Measurements from ENCODE around the gene PIGN.
"Not testable (repeated sequence)": the region's sequence is repeated elsewhere in the genome, so short reads cannot be mapped to it uniquely, and the experiment has no call there.

The PIGN gene

DNA sequence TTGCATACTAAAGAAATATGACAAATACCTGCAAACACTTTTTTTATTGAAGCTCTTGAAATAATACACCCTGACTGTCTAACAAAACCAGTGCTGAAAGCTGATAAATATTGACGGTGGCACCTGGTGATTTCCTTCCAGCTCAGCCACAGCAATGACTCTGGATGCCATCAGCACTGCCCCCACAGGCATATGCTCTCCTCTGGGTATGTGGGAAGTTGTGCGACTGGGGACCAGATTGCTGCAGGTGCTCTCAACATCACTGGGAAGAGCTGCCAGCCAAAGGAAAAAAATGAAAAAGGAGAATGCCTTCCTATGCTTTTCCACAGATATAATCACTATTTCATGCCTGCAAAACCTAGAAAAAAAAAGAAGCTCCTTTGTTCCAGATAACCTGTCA, 141.5 kb downstream of the PIGN start:
- no peak for DNase-seq

DNA sequence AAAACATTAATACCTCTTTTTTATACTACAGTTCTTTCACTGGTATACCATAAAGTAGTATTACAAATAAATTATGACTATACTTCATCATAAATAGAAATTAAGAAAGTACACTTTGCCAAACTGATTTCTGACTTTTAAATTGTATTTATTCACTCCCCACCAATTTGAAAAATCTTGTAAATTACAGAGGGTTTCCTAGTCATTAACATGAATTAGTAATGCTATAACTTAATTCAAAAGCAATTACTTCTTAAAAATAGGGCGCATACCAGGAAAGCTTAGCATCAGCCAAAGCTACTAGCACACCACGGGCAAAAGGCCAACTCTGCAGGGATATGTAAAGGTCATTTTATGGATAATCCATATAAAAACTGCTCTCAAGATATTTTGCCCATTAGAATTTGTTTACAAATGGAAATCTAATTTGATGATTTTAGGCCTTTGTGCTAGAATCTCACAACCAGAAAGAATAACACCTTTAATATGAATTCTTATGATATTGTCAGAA, 142.3 kb downstream of the PIGN start:
- DNase-seq, result no peak

DNA sequence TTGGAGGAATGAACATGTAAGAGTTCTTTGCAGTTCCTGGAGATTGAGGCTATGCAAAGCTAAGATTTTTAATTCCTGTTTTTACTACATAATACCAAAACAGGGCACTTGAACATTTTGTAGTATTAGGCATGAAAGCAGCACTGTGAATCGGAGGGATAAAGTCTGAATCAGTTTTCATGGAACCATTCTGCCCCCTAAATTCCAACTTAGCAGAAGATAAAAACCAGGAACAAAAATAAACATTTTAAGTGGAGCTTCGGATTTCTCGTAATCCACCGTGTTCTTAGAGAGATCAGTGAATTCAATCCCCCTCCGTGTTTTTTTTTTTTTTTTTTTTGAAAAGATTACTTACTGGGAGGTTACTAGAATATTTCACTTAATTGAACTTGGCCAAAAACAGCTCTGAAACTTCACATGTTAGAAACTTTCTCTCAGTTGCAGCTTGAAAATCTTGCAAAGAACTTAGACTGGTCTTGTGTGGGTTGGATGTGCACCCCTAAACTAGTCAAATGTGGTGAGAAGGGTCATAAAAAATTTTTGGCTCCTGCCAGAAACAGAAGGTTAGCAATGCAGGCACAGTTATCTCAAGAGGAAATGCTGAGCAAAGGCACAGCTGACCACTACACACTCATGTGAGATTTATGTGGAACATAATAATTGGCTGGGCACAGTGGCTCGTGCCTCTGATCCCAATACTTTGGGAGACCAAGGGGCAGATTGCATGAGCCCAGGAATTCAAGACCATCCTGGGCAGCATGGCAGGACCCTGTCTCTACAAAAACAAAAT, 148.7 kb downstream of the PIGN start:
- DNase-seq, result no peak

DNA sequence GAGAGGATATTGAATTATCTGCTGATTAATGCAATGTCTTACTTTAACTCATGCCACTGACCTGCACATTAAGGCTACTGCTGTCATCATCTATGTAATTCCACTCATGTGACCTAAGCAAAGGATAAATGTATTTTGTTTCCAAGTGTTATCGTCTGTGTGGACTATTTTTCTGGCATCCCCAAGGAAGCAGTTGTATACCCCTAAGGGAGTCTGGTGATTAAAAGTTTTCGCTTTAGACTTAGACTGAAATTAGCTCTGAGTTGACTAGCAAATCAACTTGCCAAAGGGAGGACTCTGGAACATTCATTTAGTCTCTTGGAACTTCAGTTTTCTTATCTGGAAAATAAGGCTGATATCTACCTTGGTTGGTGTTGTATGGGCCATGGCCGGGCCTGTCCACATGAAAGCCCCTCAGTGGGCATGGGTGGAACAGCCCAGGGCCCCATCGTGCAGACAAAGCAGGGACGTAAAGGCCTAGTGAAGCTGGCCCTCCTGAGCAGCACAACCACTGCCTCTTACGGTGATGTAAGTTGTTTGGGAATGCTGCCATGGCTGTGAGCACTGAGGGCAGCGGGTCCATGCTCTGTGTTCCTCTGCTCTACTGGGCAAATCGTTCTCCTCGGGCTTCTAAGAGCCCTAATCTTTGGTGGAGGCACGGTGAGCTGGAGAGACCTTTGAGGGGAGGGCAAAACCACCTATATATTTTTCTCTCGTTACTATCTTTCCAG, 149.7 kb downstream of the PIGN start:
- DNase-seq, result no peak

DNA sequence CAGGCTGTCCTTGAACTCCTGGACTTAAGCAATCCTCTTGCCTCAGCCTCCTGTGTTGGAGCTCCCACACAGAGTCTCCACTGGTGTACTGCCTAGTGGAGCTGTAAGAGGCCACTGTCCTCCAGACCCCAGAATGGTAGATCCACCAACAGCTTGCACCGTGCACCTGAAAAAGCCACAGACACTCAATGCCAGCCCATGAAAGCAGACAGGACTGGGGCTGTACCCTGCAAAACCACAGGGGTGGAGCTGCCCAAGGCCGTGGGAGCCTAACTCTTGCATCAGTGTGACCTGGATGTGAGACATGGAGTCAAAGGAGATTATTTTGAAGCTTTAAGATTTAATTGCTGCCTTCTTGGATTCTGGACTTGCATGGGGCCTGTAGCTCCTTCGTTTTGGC, 152.6 kb downstream of the PIGN start:
- not testable (repeated sequence) for DNase-seq

DNA sequence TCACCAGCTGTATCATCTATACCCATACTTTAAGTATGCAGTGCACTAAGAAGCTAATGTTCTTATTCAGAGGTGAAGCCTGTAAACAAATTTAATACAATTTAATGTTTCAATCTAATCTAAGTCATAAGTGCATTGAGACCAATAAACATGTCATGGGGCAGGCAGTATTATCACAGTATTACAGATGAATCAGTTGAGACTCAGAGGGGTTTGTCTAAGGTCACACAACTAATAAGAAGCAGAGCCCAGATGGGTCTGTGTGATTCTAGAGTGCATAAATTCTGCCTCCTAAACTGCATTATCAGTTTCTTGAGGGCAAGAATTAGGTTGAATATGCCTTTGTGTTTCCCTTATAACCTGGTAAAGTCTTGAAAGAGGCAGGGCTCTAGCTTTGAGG, 153.1 kb downstream of the PIGN start:
- DNase-seq, result no peak

DNA sequence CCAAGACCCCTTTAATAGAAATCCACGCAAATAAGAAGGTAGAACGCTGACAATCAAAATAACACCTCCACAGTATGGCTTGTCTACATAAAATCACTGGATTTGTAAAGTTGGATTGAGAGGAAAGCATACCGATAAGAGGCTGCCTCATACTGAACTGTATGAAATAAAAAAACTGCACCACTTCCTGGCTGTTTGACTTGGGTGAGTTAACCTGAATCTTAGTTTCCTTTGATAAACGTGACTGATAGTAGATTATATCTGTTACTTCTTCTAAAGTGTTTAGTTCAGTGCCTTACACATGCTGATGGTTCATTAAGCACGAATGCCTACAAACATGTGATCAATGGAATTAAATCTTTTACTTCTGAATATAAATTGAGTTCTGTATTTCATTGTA, 153.6 kb downstream of the PIGN start:
- DNase-seq, result no peak

DNA sequence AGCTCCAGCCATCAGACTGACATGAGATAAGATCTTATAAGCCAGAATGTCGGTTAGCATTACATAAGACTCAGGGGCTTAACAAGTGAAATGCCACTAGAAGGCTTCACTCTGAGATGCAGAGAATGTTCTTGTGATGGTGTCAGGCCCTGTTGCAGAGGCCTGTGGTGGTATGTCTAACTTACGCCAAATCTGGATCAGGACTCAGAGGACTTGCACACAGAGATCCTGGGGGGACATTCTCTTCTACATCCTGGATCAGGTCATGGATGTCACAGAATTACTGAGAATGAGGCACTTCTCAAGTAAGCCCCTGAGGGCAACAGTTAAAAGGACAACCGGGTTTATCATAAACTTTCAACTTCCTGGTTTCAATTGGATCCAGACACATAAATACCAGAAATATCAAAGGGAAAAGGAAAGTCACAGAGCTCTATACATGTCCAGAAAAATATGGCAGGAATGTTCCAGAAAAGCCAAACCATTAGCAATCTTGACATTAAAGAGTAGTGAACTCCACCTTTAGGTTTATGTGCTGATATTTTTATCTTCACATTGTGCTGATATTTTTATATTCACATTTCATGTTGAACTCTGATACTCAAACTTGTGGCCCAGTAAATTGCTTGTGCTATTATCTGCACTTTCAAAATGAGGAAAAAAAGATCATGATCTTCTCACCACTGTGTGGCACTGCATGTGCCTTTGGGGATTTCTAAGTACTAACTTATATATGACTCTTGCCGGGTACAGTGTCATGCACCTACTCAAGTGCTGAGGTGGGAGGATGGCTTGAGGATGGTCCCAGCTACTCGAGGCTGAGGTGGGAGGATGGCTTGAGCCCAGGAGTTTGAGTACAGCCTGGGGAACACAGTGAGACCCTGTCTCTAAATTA, 156.5 kb downstream of the PIGN start:
- DNase-seq, result no peak

DNA sequence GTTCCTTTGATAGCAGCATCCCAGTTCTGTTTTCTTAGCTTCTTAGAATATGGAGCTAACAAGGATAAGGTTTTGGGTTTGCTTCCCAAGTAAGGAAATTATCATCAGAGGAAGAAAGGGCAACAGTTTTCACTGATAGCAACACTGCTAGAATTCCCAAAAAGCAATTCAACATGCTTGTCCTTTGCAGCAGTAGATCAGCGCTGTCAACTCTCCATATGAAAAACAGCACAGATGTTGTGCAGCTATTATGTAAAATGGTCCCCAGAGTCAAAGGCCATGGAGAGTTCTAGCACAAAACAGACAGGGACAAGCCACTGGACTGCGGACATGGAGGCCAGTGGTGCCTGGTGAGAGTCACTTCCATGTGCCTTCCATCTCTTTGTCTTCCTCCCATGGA, 158.1 kb downstream of the PIGN start:
- DNase-seq, result no peak

DNA sequence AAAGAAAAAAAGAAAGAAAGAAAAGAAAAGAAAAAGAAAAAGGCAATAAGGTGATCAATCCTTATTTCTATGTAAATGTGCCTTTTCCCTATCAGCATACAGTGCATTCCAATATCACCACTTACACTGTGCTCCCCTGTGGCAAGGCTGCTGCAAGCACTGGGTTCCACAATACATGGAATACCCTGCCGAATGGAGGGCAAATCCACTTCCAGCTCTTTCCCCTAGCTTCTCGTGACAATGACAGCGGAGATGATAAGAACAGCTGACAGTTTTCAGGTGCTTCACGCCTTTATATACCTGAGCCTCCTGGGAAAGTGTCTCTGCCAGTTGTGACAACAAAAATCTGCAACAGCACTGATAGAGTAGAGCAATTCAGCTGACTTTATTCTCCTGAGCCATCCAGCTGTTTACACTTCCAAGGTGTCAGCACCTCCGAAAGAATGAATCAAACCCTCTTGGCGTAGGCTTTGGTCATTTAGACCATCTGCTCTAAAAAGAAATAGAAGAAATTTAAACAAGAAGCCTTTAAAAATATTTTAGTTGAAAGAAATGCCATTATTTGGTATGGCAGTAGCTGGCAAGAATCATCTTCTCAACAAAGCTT, 158.8 kb downstream of the PIGN start:
- DNase-seq, result no peak

DNA sequence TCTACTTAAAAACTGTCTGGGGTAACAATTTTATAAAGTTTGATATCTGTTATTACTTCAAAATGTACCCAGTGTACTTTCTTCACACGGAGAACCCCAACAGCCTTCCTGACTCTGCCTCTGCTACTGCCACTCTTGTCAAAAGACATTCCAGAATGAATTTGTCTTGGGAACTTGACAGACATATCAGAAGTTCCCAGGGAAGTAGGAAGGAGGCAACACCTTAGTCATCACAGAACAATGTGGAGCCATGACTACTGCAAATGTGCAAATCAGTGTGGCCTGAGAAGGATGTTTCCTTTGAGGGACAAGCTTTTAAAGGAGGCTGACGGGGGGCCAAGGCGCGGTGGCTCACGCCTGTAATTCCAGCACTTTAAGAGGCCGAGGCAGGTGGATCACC, 160.3 kb downstream of the PIGN start:
- no peak for DNase-seq

DNA sequence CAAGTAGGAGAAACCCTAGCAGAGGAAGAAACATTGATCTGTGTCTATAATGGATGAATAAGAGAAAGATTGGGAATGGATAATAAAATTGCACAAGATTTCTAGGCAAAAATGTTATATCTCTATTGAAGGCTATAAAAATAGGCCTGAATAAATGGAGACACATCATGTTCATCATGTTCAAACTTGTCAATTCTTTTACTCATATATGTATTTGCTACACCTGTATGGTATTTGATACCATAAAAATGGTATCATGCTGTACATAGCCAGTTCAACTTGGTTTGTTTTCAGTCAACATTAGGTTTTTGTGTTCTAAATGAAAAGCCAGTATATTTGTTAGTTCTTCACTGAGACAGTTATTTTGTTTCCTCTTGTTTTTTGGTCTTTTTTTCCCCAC, 161.9 kb downstream of the PIGN start:
- no peak for DNase-seq

DNA sequence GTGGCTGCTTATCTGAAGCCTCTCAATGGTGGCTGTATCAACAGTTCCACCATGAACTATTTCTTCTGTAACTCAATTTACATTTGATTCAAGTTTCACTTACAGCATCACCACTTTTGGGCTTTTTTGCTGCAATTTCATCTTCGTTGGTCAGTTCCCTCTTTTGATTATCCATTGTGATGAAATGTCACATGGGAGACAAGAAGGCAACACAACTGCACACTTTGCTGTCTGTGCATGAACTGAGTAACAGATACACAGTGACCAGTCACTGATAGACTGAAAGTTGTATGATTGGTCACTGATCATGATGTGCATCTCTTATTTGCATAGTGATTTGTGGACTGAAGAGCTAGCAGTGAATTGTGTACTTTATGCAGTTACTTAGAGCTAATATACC, 163.3 kb downstream of the PIGN start:
- DNase-seq, result no peak

DNA sequence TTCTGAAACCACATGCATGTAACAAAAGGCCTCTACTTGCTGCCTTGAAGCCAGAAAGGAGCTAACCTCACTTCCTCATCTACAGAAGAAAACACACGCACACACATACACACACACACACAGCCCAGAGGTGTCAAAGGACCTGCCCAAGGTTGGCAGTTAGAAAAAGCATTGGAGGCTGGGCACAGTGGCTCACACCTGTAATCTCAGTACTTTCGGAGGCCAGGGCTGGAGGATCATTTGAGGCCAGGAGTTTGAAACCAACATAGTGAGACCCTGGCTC, 168.2 kb downstream of the PIGN start:
- DNase-seq, result no peak

DNA sequence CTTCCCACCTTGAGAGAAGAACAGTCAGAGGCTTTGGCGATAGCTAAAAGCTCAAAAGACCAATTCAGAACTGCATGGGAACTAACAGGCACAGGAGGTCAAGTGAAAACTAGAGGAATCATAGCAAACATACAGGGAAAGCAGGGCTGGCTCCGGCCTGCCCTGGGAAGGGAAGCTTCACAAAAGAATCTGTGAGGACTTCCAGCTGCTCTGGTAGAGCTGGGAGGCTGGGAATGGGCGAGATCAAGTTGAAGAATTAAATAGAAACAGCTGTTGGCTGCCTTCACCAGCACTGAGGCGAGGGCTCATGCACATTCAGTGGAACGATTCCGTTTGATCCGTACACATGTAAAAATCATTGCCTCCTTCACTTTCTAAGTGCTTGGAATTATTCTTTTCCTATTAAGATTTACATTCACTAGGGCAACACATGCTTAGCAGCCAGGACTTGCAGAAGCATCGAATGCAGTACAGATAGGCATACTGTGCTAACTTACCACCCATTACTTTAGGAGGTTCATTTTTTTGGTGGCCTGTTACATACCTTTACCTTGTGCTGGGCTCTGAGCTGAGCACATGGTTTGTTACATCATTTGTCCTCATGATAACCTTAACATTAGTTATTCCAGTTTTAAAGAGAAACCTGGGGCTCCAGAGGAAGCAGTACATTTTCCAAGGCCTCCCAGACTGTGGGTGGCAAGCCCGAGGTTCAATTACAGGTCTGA, 168.7 kb downstream of the PIGN start:
- no peak for DNase-seq

DNA sequence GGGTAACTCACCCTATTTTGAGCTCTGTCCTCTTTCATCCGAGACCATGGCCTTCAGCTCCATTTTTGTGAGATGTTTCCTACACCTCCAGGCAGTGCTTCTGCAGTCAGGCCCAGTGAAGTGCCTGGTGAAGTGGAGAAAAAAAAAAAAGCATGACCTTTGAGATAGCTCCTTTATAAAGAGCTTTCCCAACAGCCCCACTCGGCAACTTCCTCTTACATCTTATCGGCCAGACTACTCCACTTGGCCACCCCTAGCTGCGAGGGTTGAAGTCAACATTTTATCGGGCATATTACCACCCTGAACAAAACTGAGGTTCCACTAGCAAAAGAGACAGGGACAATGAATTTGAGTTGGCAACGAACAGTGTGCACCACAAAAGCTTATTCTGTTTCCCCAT, 169.2 kb downstream of the PIGN start:
- no peak for DNase-seq

DNA sequence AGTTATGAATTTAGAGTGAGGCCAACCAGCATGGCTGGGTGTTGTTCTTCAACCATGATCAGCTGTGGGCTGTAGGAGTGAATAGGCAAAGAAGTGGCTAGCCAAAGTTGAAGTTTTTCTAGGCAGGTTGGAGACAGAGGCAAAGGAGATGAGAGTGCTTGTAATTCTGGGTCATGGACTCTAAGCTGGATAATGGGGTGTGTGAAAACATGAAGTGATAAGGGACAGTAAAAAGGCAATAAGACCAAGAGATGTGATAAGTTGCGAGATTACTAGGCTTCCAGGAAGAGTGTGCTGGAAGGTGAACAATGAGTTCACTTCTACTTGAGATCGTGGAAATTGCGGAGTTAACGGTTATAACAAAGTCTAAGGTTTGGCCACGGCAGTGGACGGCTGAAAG, 175.4 kb downstream of the PIGN start:
- DNase-seq, result no peak

DNA sequence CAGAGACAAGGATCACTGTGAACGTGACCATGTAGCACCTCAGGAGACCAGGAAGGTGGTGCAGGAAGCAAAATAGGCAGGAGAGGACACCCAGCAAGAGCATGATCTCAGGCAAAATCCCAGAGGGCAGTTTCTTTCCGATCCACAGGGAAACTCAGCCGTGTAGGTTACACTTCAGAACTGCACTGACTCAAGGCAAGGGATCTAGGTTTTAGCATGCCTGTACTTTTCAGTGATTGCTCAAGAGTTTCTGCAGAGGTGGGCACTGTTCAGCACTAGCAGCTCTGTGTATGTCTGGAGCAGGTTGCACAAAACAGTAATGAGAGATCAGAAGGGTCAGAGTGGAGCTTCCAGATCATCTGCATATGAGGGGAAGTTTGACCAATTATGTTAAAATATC, 177.3 kb downstream of the PIGN start:
- DNase-seq, result no peak

DNA sequence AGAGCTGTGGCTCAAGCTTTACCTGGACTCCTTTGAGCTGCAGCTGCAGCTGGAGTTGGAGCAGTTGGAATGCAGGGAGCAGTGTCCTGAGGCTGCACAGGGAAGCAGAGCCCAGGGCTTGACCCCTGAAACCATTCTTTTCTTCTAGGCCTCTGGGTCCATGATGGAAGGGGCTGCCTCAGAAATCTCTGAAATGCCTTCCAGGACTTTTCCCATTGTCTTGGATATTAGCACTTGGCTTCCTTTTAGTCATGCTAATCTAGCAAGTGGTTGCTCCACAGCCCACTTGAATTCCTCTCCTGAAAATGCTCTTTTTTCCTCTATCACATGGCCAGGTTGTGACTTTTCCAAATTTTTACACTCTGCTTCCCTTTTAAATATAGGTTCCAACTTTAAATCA, 185.5 kb downstream of the PIGN start:
- no peak for DNase-seq

DNA sequence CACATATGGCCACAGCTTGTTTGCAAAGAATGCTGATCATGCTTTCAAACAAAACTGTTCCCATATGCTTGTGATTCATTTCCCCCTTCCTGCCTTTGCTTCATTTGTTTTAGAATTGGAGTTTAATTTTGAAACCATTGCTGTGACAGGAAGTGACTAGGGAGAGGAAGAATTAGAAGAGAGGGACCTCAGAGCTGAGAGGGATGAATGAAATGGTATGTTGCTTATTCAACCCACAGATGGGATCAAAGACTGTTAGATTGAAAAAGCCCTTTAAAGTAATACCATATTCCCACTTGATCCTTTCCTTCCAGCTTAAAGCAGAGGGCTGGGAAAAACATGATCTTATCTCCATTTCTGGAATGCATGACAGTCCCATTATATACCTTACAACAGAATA, 187.9 kb downstream of the PIGN start:
- no peak for DNase-seq

DNA sequence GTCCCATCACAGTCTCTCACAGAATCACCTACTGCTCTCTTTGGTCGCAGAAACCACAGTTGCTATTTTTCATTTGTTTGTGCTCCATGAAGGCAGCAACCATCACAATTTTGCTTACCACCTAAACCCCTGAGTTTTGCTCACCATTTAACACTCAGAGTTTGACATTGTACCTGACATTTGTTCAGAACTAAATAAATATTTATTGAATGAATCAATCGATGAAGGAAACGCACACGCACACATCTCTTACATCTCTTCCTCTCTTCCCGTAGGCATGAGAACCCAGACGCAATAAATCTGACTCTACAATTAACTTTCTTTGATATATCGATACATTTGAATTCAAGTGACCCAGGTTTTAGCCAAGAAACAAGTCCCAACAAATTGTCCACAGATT, 188.5 kb downstream of the PIGN start:
- no peak for DNase-seq

DNA sequence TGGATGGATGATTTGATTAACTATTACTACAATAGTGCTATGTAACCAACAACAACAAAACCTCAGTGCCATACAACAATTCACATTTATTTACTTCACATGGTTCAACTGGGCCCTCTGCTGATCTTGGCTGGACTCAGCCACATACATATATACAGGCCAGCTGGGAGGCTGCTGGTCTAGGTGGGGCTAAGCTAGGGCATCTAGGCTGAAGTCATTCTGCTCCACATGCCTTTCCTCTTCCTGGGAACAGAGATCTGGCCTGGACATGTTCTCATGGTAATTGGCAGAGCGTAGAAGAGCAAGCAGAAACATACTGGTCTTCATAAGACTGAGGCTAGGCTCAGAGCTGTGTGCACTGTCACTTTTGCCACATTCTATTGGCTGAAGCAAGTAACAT, 191.2 kb downstream of the PIGN start:
- DNase-seq, result no peak

DNA sequence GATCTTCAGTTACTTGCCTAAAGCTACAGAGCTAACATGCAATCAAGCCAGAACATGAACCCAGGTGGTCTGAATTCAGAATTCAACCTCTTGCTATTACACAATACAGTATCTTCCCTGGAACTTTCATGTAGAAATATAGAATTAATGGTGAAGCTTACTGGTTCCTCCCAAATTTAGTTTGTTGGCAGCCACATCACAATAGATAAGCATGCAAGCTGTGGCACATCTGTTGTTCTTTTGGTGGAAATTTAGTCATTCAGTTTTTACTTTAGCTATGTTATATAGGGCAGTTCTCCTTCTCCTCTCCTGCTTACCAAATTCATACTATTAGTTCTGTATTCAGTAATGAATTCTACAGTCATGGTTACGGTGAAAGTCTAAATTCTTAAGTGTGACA, 193.0 kb downstream of the PIGN start:
- DNase-seq, result no peak
